ENCODE results near the gene CCR9.

The CCR9 gene

DNA sequence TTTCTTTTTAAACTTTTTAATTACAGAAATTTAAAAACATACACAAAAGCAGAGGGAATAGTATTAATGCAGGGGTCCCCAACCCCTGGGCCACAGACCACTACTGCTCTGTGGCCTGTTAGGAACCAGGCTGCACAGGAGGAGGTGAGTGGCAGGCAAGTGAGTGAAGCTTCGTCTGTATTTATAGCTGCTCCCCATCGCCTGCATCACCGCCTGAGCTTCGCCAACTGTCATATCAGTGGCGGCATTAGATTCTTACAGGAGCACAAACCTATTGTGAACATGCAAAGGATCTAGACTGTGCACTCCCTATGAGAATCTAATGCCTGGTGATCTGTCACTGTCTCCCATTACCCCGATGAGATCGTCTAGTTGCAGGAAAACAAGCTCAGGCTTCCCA lies 22.4 kb downstream of the CCR9 start:
- Histone ChIP-seq H3K36me3 (ENCODE audit: insufficient read depth, insufficient read length, low read length) (no peaks in the 10 kb centered on the region), H3K4me3 (ENCODE audit: insufficient read length, low read depth) (no peak overlapping the region), H3K9ac (ENCODE audit: insufficient read length, low read depth) (no peak overlapping the region), H3K4me1 (ENCODE audit: insufficient read depth, insufficient read length) (no peaks in the 10 kb centered on the region), H3K9me3 (ENCODE audit: insufficient read depth, low read length) (peaks cover 14% of the 10 kb centered on the region; the same call in 1 of the 2 replicates), H3K27me3 (ENCODE audit: insufficient read depth, insufficient read length) (peaks cover 8% of the 10 kb centered on the region)
- DNase-seq (ENCODE audit: low read depth, low spot score) = no peak
- TF ChIP-seq YY1 (IDR thresholded peaks at IDR 0.05; ENCODE audit: insufficient read depth, insufficient read length) (no peak), ZNF274 (IDR thresholded peaks at IDR 0.05; ENCODE audit: low read depth, low read length) (no peak), SUZ12 (IDR thresholded peaks at IDR 0.05; ENCODE audit: extremely low read depth, insufficient read depth, insufficient read length) (no peak)

DNA sequence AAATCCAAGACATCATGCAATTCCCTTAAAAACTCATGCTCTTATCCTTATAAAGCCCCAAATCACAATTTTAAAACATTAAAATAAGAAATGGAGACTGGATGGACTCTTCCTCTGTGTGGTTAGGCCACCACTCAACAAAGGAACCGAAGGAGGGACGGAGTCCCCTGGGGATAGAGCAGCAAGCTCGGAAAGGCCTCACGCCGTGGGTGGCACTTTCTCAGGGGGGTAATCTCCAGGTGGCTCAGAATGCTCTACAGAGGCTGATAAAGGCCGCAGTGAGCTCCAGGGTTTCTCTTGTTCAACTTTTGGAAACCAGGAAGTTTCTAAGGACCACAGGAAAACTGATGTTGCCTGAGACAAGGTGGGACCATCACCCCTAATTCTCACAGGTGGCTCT lies 23.2 kb downstream of the CCR9 start:
- H3K36me3 ChIP-seq (ENCODE audit: insufficient read depth, insufficient read length, low read length) = no peaks in the 10 kb centered on the region
- H3K27me3 ChIP-seq (ENCODE audit: insufficient read depth, insufficient read length) = peaks cover 16% of the 10 kb centered on the region
- no peak for DNase-seq (ENCODE audit: low read depth, low spot score)
- TF ChIP-seq YY1 (IDR thresholded peaks at IDR 0.05; ENCODE audit: insufficient read depth, insufficient read length) = no peak
- no peak for TF ChIP-seq SUZ12 (IDR thresholded peaks at IDR 0.05; ENCODE audit: extremely low read depth, insufficient read depth, insufficient read length)
- TF ChIP-seq ZNF274 (IDR thresholded peaks at IDR 0.05; ENCODE audit: low read depth, low read length) = no peak
- no peak overlapping the region for H3K4me3 ChIP-seq (ENCODE audit: insufficient read length, low read depth)
- no peaks in the 10 kb centered on the region for H3K4me1 ChIP-seq (ENCODE audit: insufficient read depth, insufficient read length)
- peaks cover 14% of the 10 kb centered on the region; the same call in 1 of the 2 replicates for H3K9me3 ChIP-seq (ENCODE audit: insufficient read depth, low read length)
- no peak overlapping the region for H3K9ac ChIP-seq (ENCODE audit: insufficient read length, low read depth)

DNA sequence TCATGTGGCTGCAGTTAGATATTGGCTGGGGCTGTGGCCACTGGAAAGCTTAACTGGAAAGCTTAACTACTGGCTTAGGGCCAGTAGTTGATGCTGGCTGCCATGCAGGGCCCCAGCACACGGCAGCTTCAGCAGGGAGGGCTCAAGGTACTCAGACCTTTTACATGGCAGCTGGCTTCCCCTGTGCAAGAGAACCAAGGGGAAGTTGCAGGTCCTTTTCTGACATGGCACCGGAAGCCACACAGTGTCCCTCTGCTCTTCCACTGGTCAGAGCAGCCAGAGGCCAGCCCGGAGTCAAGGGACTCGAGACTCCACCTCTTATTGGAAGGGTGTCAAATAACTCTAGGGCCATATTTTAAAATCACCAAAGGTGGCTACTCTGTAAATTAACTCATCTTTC lies 24.5 kb downstream of the CCR9 start:
- Histone ChIP-seq H3K27me3 (ENCODE audit: insufficient read depth, insufficient read length) (peaks cover 28% of the 10 kb centered on the region), H3K9ac (ENCODE audit: insufficient read length, low read depth) (no peak overlapping the region), H3K4me3 (ENCODE audit: insufficient read length, low read depth) (no peak overlapping the region), H3K36me3 (ENCODE audit: insufficient read depth, insufficient read length, low read length) (no peaks in the 10 kb centered on the region), H3K4me1 (ENCODE audit: insufficient read depth, insufficient read length) (peaks cover 3% of the 10 kb centered on the region), H3K9me3 (ENCODE audit: insufficient read depth, low read length) (peaks cover 4% of the 10 kb centered on the region; the same call in 1 of the 2 replicates)
- TF ChIP-seq ZNF274 (IDR thresholded peaks at IDR 0.05; ENCODE audit: low read depth, low read length) (no peak), SUZ12 (IDR thresholded peaks at IDR 0.05; ENCODE audit: extremely low read depth, insufficient read depth, insufficient read length) (no peak), YY1 (IDR thresholded peaks at IDR 0.05; ENCODE audit: insufficient read depth, insufficient read length) (no peak)
- no peak for DNase-seq (ENCODE audit: low read depth, low spot score)

DNA sequence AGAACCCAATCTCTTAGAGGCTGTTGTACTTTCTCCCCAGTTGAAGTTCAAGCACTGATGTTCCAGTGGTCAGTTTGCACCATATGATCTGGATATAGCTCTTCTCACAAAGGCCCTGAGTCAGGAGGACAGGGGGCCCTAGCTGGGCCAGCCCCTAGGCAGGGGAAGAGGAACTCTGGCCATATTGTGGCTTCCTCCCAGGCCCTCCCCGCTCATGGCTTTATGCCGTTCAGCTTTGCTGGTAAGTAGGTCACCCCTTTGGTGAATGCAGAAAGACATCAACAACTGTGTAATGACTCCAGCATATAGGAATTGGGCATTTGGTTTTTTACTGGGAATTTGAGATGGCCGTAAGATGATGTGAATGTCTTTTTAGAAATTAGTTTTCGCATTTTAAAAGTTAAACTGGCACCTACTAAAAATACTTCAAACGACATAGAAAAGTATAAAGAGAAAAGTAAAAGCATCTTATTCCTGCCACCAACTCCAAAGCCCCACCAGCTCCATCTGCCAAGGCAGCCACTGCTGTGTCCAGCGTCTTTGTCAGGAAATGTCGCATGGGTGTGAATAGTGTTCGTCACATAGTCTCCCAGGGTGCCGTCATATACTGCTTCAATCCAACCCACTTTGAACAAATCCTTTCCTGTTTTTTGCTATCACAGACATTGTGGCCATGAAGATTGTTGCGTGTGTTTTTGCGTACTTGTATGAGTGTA lies 25.3 kb downstream of the CCR9 start:
- Histone ChIP-seq H3K36me3 (ENCODE audit: insufficient read depth, insufficient read length, low read length) (no peaks in the 10 kb centered on the region), H3K4me1 (ENCODE audit: insufficient read depth, insufficient read length) (peaks cover 8% of the 10 kb centered on the region), H3K27me3 (ENCODE audit: insufficient read depth, insufficient read length) (peaks cover 33% of the 10 kb centered on the region), H3K9ac (ENCODE audit: insufficient read length, low read depth) (no peak overlapping the region), H3K4me3 (ENCODE audit: insufficient read length, low read depth) (no peak overlapping the region), H3K9me3 (ENCODE audit: insufficient read depth, low read length) (no peaks in the 10 kb centered on the region; the same call in 1 of the 2 replicates)
- no peak for DNase-seq (ENCODE audit: low read depth, low spot score)
- TF ChIP-seq ZNF274 (IDR thresholded peaks at IDR 0.05; ENCODE audit: low read depth, low read length) (no peak), SUZ12 (IDR thresholded peaks at IDR 0.05; ENCODE audit: extremely low read depth, insufficient read depth, insufficient read length) (no peak), YY1 (IDR thresholded peaks at IDR 0.05; ENCODE audit: insufficient read depth, insufficient read length) (no peak)

DNA sequence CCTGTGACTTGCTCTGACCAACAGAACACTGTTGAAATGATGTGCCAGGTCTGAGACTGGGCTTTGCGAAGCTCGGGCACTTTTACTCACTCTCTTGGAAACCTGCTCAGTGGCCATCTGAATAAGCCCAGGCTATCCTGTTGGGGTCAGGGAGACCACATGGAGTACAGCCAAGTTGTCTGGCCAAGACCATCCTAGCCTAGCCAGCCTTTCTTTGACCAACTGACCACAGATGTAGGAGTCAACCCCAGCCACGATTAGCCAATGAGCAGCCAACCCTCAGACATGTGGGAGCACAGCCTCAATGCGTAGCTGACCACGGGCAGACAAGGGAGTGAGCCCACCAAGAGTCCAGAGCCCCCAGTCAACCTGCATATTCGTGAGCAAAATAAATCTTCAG lies 26.1 kb downstream of the CCR9 start:
- Histone ChIP-seq H3K36me3 (ENCODE audit: insufficient read depth, insufficient read length, low read length) (no peaks in the 10 kb centered on the region), H3K27me3 (ENCODE audit: insufficient read depth, insufficient read length) (peaks cover 40% of the 10 kb centered on the region), H3K4me1 (ENCODE audit: insufficient read depth, insufficient read length) (peaks cover 8% of the 10 kb centered on the region), H3K4me3 (ENCODE audit: insufficient read length, low read depth) (no peak overlapping the region), H3K9ac (ENCODE audit: insufficient read length, low read depth) (no peak overlapping the region), H3K9me3 (ENCODE audit: insufficient read depth, low read length) (no peaks in the 10 kb centered on the region; the same call in 1 of the 2 replicates)
- TF ChIP-seq SUZ12 (IDR thresholded peaks at IDR 0.05; ENCODE audit: extremely low read depth, insufficient read depth, insufficient read length) = no peak
- TF ChIP-seq YY1 (IDR thresholded peaks at IDR 0.05; ENCODE audit: insufficient read depth, insufficient read length) = no peak
- TF ChIP-seq ZNF274 (IDR thresholded peaks at IDR 0.05; ENCODE audit: low read depth, low read length) = no peak
- no peak for DNase-seq (ENCODE audit: low read depth, low spot score)

DNA sequence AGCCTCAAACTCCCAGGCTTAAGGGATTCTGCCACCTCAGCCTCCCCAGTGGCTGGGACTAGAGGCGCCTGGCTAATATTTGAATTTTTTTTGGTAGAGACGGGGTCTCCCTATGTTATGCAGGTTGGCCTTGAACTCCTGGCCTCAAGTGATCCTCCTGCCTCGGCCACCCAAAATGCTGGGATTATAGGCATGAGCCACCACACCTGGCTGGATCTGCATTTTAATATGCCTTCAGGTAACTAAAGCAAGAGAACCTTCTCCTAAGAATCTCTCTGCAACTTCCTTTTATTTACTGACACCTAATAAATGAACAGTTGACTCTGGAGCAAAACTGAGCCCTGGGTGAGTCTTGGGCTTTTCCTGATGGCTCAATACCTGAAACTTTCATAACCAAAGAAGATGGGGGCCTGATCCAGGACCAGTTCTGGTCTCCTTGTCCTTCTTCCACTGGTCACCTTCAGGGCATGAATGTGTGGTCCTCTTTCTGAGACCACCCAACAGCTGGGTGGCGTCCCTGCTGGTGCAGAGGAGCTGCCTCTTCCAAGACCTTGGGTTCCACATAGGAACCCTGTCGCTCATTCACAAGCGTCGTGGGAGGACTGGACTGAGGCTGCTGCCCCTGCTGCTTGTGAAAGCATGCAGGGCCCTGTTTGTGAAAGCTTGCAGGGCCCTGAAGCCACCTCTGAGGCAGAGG lies 28.2 kb downstream of the CCR9 start:
- H3K36me3 ChIP-seq (ENCODE audit: insufficient read depth, insufficient read length, low read length) = no peaks in the 10 kb centered on the region
- no peak overlapping the region for H3K9ac ChIP-seq (ENCODE audit: insufficient read length, low read depth)
- H3K4me1 ChIP-seq (ENCODE audit: insufficient read depth, insufficient read length) = peaks cover 8% of the 10 kb centered on the region
- H3K9me3 ChIP-seq (ENCODE audit: insufficient read depth, low read length) = no peaks in the 10 kb centered on the region; the same call in 1 of the 2 replicates
- TF ChIP-seq ZNF274 (IDR thresholded peaks at IDR 0.05; ENCODE audit: low read depth, low read length) (no peak), YY1 (IDR thresholded peaks at IDR 0.05; ENCODE audit: insufficient read depth, insufficient read length) (no peak), SUZ12 (IDR thresholded peaks at IDR 0.05; ENCODE audit: extremely low read depth, insufficient read depth, insufficient read length) (no peak)
- H3K27me3 ChIP-seq (ENCODE audit: insufficient read depth, insufficient read length) = peaks cover 40% of the 10 kb centered on the region
- no peak overlapping the region for H3K4me3 ChIP-seq (ENCODE audit: insufficient read length, low read depth)
- no peak for DNase-seq (ENCODE audit: low read depth, low spot score)

DNA sequence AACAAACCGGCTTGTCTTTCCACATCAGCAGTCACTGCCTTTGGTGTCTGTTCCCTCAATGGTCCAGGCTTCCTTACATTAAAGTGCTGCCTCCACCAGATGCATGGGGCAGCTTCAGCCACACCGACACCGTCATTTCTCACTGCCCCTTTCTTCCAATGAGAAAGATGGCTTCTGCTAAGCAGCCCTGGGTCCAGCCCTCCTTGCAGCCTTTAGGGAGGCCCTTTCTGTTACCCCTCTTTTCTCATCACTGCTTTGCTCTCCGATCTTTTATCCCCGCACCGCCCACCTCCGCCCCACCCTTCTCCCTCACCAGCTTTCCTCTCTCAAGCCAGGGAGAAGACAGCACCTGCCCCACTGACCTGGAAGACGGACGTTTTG lies 28.7 kb downstream of the CCR9 start:
- no peaks in the 10 kb centered on the region for H3K36me3 ChIP-seq (ENCODE audit: insufficient read depth, insufficient read length, low read length)
- DNase-seq (ENCODE audit: low read depth, low spot score) = no peak
- peaks cover 40% of the 10 kb centered on the region for H3K27me3 ChIP-seq (ENCODE audit: insufficient read depth, insufficient read length)
- no peaks in the 10 kb centered on the region; the same call in 1 of the 2 replicates for H3K9me3 ChIP-seq (ENCODE audit: insufficient read depth, low read length)
- H3K4me3 ChIP-seq (ENCODE audit: insufficient read length, low read depth) = no peak overlapping the region
- peaks cover 8% of the 10 kb centered on the region for H3K4me1 ChIP-seq (ENCODE audit: insufficient read depth, insufficient read length)
- H3K9ac ChIP-seq (ENCODE audit: insufficient read length, low read depth) = no peak overlapping the region
- no peak for TF ChIP-seq ZNF274 (IDR thresholded peaks at IDR 0.05; ENCODE audit: low read depth, low read length)
- TF ChIP-seq YY1 (IDR thresholded peaks at IDR 0.05; ENCODE audit: insufficient read depth, insufficient read length) = no peak
- TF ChIP-seq SUZ12 (IDR thresholded peaks at IDR 0.05; ENCODE audit: extremely low read depth, insufficient read depth, insufficient read length) = no peak

Data from NT2/D1 (cell line).